GM19468 (cell line): Measurements from ENCODE around the gene HDHD2.

ENCODE experiments used
- ATAC-seq: cut with Tn5 transposase; IDR thresholded peaks from one replicate; pipeline ENCODE4 v1.9.1; 2021; ENCODE audit warnings: mild to moderate bottlenecking, moderate library complexity, moderate number of reproducible peaks; ENCODE audit not compliant: unreplicated experiment; ENCODE audit errors: extremely low read depth

Gene HDHD2

DNA sequence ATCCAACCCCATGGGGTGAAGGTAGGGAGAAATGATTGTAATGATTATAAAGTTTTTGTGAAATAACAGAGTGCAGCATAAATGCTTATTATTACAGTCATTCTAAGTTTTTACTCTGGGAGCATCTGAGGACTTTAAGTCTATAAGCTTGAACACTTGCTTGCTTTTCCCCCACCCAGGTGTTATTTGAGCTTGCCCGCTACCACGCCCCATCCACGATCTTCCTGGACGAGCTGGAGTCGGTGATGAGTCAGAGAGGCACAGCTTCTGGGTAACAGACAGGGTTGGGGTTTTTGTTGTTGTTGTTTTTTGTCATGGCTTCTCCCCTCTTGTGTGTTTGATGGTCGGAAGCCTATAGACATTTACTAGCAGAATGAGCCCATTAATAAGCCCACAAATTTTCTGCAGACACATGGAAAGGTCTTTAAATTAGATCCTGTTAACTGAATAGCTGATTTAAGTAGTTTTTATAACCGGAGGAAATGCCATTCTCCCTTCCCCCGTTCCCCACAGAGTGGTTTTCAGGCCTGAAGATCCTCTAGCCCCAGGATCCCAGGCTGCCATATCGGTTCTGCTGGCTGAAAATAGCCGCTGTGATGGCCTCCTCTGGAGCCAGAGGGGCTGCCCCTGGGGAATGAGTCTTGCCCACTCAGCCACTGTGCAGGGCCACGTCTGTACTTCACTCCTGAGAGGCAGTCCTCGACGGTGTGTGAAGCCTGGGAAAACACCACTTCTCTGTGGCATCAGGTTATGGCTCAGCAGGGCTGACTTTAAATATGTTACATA is 75.0 kb downstream of the HDHD2 start:
- ATAC-seq = no peak

DNA sequence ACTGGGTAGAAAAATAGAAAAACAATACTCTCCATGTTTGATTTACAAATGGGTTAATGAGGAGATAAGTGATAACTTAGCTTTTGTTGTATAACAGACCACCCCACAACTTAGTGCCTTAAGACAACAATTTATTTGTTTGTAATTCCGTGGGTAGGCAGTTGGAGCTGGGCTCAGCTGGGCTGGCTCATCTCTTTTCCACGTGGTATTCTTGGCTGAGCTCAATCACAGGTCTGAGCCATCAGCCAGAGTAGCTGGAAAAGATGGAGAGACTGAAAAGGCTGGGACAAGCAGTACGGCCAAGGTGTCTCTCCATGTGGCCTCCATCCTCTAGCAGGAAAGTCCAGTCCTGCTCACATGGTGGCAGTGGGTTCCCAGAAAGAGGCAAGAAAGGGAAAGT is 82.7 kb downstream of the HDHD2 start:
- no peak for ATAC-seq

DNA sequence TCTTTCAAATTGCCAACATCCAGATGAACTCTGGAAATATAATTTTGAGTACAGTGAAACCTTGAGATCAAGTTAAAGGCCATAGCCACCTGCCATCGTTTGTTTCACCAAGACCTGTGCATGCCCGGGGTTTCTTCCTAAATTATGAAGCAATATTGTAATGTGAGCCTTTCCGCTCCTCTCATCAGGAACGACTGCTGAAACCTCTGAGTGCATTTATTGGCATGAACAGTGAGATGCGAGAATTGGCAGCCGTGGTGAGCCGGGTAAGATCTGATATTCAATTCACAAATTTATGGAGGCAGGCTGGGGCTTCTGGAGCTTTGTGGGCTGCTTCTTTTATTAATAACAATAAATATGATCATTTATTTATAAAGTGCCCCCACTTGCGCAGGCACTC is 87.2 kb downstream of the HDHD2 start:
- no peak for ATAC-seq

GRCh38 chr18:47062471-47062870 is 87.8 kb downstream of the HDHD2 start:
- ATAC-seq = no peak
